BJ (cell line): ENCODE measurements around the gene DCX. TPM values are rescaled to one million over a fixed set of nuclear protein-coding genes. Genes with fewer than 3 reads are reported as not detected.

Experiments used
- CTCF ChIA-PET: fragments of 350-600 bp; formaldehyde crosslinking; extraction: SDS; loops from one replicate; lab custom pipeline; 2021; ENCODE audit warnings: antibody characterized with exemption, inconsistent platforms; lab: Yijun Ruan, JAX
- POLR2A ChIA-PET: fragments of 300-600 bp; sonication (Branson Sonifier 250); formaldehyde crosslinking; extraction: SDS; loops from one replicate; lab custom pipeline; 2021; ENCODE audit warnings: antibody characterized with exemption; lab: Charles Lee
- DNase-seq: peaks from one replicate; pipeline ENCODE4 v3.0.0-alpha.2; 2011; ENCODE audit warnings: low read depth
- H3K27me3 ChIP-seq: 2 replicates; pipeline ENCODE4 v1.6.0; 2011; ENCODE audit warnings: low read length; ENCODE audit not compliant: control insufficient read depth, insufficient read depth
- H3K36me3 ChIP-seq: 2 replicates; pipeline ENCODE4 v1.5.1; 2011; ENCODE audit warnings: low read length; ENCODE audit not compliant: control insufficient read depth, insufficient read depth
- H3K4me3 ChIP-seq: 2 replicates; pipeline ENCODE4 v1.5.1; 2011; ENCODE audit warnings: low read depth, mild to moderate bottlenecking, control low read depth, low read length
- CTCF ChIP-seq: IDR thresholded peaks from 2 replicates; pipeline ENCODE4 v1.5.1; 2011; ENCODE audit warnings: low read depth, mild to moderate bottlenecking, control low read depth, inconsistent platforms, low read length, moderate library complexity; ENCODE audit not compliant: insufficient read depth
- polyA plus RNA-seq: library from polyadenylated mRNA; depleted of rRNA; stranded (reverse); fragments of >200 nt; gene quantifications from 2 replicates; pipeline ENCODE4 v1.2.3, GENCODE V29; 2011; rRNA removed
- small RNA-seq: library from RNA; depleted of rRNA; stranded (forward); fragments of <200 nt; gene quantifications from one replicate; pipeline ENCODE3, GENCODE V24; 2012; ENCODE audit warnings: low replicate concordance, low read depth; ENCODE audit not compliant: insufficient read length

Gene DCX
- polyA plus RNA-seq, 1 experiment = not detected

GRCh38 chrX:111257733-111258132 is 154.3 kb downstream of the DCX start:
- ChIA-PET POLR2A (no interaction called here), CTCF (no interaction called here)
- no peak overlapping the region for H3K4me3 ChIP-seq
- no peaks in the 10 kb centered on the region for H3K27me3 ChIP-seq
- no peak for DNase-seq
- no peak for TF ChIP-seq CTCF
- no peaks in the 10 kb centered on the region for H3K36me3 ChIP-seq

- Histone ChIP-seq H3K4me3 (no peak overlapping the region), H3K27me3 (no peaks in the 10 kb centered on the region), H3K36me3 (no peaks in the 10 kb centered on the region)
- no peak for DNase-seq
- CTCF ChIA-PET = no interaction called here
- no peak for TF ChIP-seq CTCF
- POLR2A ChIA-PET = no interaction called here
Measured at GRCh38 chrX:111254896-111255693, 156.9 kb downstream of the DCX start.

- Histone ChIP-seq H3K27me3 (no peaks in the 10 kb centered on the region; the same call in 1 of the 2 replicates), H3K4me3 (no peak overlapping the region), H3K36me3 (no peaks in the 10 kb centered on the region)
- POLR2A ChIA-PET = no interaction called here
- DNase-seq = no peak
- CTCF ChIA-PET = interaction anchor here (0.8 to 2.0 kb wide), 4 partner anchors 259 to 643 kb away, joined by 3 to 8 read pairs (median 4); no protein-coding TSS in a partner anchor
- peak; percentile 27 for TF ChIP-seq CTCF
Measured at GRCh38 chrX:111244235-111244750, 167.7 kb downstream of the DCX start.

Small RNA genes within 50 kb of the gene (small RNA-seq; reads per million reads assigned to genes)
- not detected for gene RNU6-496P

Other genes starting within 250 kb of the DCX start
- 0.01 TPM in 1 of 2 replicates, not detected in the other for gene CAPN6, start 141.7 kb downstream of the DCX start, polyA plus RNA-seq
- not detected in 2 replicates for gene SERTM2, start 99.5 kb upstream of the DCX start, polyA plus RNA-seq